Right atrium auricular region (tissue), 2 donors: ENCODE measurements around the gene FAM170A. TPM values are rescaled to one million over a fixed set of nuclear protein-coding genes. Genes with fewer than 3 reads are reported as not detected.

ENCODE experiments used
- DNase-seq: peaks from one replicate; pipeline ENCODE4 v3.0.0-alpha.2; 2019; ENCODE audit warnings: low spot score
- H3K27ac ChIP-seq, 2 donors: fragments of 200-600 bp; sonication (generic); 1 replicate in 1 of 2; 2 replicates in 1 of 2; pipeline ENCODE4 v1.5.1; 2016 to 2019
- H3K27me3 ChIP-seq, 2 donors: fragments of 200-600 bp; sonication (generic); one replicate each; pipeline versions ENCODE4 v1.5.1 to v1.6.0; 2017 to 2019
- H3K36me3 ChIP-seq: fragments of 200-600 bp; sonication (generic); one replicate; pipeline ENCODE4 v1.5.1; 2016
- H3K4me1 ChIP-seq, 2 donors: fragments of 200-600 bp; sonication (generic); one replicate each; pipeline versions ENCODE4 v1.5.1 to v1.6.0; 2017 to 2019
- H3K4me3 ChIP-seq, 2 donors: fragments of 200-600 bp; sonication (generic); 1 replicate in 1 of 2; 2 replicates in 1 of 2; pipeline ENCODE4 v1.5.1; 2017 to 2019; ENCODE audit warnings: mild to moderate bottlenecking in 1 of 2, moderate library complexity in 1 of 2
- H3K9me3 ChIP-seq, 2 donors: fragments of 200-600 bp; sonication (generic); one replicate each; pipeline ENCODE4 v1.5.1; 2019
- CTCF ChIP-seq, 2 donors: fragments of 200-600 bp; sonication (generic); IDR thresholded peaks; one replicate each; pipeline ENCODE4 v1.5.1; 2019; ENCODE audit warnings: antibody characterized with exemption in 2 of 2
- total RNA-seq, 2 donors: library from RNA; depleted of rRNA; stranded (reverse); fragments of >200 nt; gene quantifications; one replicate each; pipeline ENCODE4 v1.1.0, GENCODE V29; 2016

The FAM170A gene
- not detected for total RNA-seq

- no peak for TF ChIP-seq CTCF (IDR thresholded peaks at IDR 0.05)
- no peak for DNase-seq
- Histone ChIP-seq H3K27ac (no peak within 1 kb of the TSS), H3K4me3 (no peak within 1 kb of the TSS), H3K27me3 (no peaks in the 10 kb centered on the region), H3K36me3 (no peaks in the 10 kb centered on the region), H3K4me1 (no peaks in the 10 kb centered on the region), H3K9me3 (no peaks in the 10 kb centered on the region)
These were observed at the start of gene FAM170A for GRCh38 chr5:119629339-119629738. TSS of gene FAM170A (plus strand) at chr5:119629558. CDS start at chr5:119629769, 211 bp downstream.

GRCh38 chr5:119582987-119583386, 46.4 kb upstream of the FAM170A start:
- Histone ChIP-seq H3K36me3 (no peaks in the 10 kb centered on the region), H3K4me3 (no peak overlapping the region), H3K9me3 (no peaks in the 10 kb centered on the region), H3K27ac (no peak overlapping the region), H3K27me3 (no peaks in the 10 kb centered on the region), H3K4me1 (no peaks in the 10 kb centered on the region)
- DNase-seq, result no peak
- TF ChIP-seq CTCF (IDR thresholded peaks at IDR 0.05), result no peak

GRCh38 chr5:119583684-119584083, 45.7 kb upstream of the FAM170A start:
- no peak overlapping the region for H3K27ac ChIP-seq
- H3K4me3 ChIP-seq, result no peak overlapping the region
- H3K4me1 ChIP-seq, result no peaks in the 10 kb centered on the region
- no peak for TF ChIP-seq CTCF (IDR thresholded peaks at IDR 0.05)
- H3K36me3 ChIP-seq, result no peaks in the 10 kb centered on the region
- DNase-seq, result no peak
- no peaks in the 10 kb centered on the region for H3K27me3 ChIP-seq
- no peaks in the 10 kb centered on the region for H3K9me3 ChIP-seq

- H3K27me3 ChIP-seq, result no peaks in the 10 kb centered on the region
- TF ChIP-seq CTCF (IDR thresholded peaks at IDR 0.05), result no peak
- no peaks in the 10 kb centered on the region for H3K36me3 ChIP-seq
- H3K27ac ChIP-seq, result no peak overlapping the region
- DNase-seq, result no peak
- H3K4me3 ChIP-seq, result no peak overlapping the region
- peaks cover 0 to 9% of the 10 kb centered on the region in 2 donors for H3K9me3 ChIP-seq
- H3K4me1 ChIP-seq, result no peaks in the 10 kb centered on the region
These were observed 33.3 kb upstream of the FAM170A start for GRCh38 chr5:119596046-119596445.

- H3K27ac ChIP-seq, result no peak overlapping the region
- H3K36me3 ChIP-seq, result no peaks in the 10 kb centered on the region
- no peaks in the 10 kb centered on the region for H3K4me1 ChIP-seq
- no peak for DNase-seq
- TF ChIP-seq CTCF (IDR thresholded peaks at IDR 0.05), result no peak
- H3K4me3 ChIP-seq, result no peak overlapping the region
- no peaks in the 10 kb centered on the region for H3K27me3 ChIP-seq
- peaks cover 0 to 9% of the 10 kb centered on the region in 2 donors for H3K9me3 ChIP-seq
These were observed 31.5 kb upstream of the FAM170A start for GRCh38 chr5:119597728-119598298.

GRCh38 chr5:119613937-119614336, 15.4 kb upstream of the FAM170A start:
- Histone ChIP-seq H3K9me3 (no peaks in the 10 kb centered on the region), H3K36me3 (no peaks in the 10 kb centered on the region)

More at GRCh38 chr5:119613937-119614336, 15.4 kb upstream of the FAM170A start:
- no peak for DNase-seq
- Histone ChIP-seq H3K27me3 (no peaks in the 10 kb centered on the region), H3K27ac (no peak overlapping the region), H3K4me3 (no peak overlapping the region), H3K4me1 (no peaks in the 10 kb centered on the region)
- no peak for TF ChIP-seq CTCF (IDR thresholded peaks at IDR 0.05)
